ENCODE data around the gene SUGP2. TPM values are rescaled to one million over a fixed set of nuclear protein-coding genes. Genes with fewer than 3 reads are reported as not detected.

The SUGP2 gene
- polyA plus RNA-seq, 1 donor from 2014 or later = 204 TPM

DNA sequence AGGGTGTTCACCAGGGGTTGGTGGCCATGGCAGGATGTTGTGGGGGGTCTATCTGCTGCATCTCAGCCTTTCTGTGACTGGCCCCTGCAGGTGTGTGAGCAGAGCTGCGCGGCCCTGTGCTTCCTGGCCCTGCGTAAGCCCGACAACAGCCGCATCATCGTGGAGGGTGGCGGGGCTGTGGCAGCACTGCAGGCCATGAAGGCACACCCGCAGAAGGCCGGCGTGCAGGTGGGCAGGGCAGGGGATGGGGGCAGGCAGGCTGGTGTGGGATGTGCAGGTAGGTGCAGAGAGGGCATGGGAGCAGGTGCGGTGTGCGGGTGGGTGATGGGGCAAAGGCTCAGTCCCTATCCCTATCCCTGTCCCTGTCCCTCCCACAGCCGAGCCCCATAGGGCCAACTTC lies 22.4 kb upstream of the SUGP2 start:
- Histone ChIP-seq H3K4me3 (ENCODE audit: low read length) (no peak overlapping the region), H4K20me1 (ENCODE audit: insufficient read depth) (no peaks in the 10 kb centered on the region), H3F3A (ENCODE audit: insufficient read depth, low read length, poor library complexity, severe bottlenecking) (no peaks in the 10 kb centered on the region), H3K27me3 (ENCODE audit: insufficient read depth, low read depth, low read length) (no peaks in the 10 kb centered on the region), H3K79me2 (replicated peaks; ENCODE audit: insufficient read depth, low read length) (no peaks in the 10 kb centered on the region), H3K36me3 (ENCODE audit: insufficient read depth, low read length) (no peaks in the 10 kb centered on the region), H3K4me2 (ENCODE audit: low read length) (no peak overlapping the region), H3K9ac (ENCODE audit: low read length) (no peak overlapping the region), H2AFZ (ENCODE audit: low read depth, low read length) (no peak overlapping the region), H3K9me2 (ENCODE audit: insufficient read depth, low read length) (no peaks in the 10 kb centered on the region), H3K27ac (ENCODE audit: low read length) (no peak overlapping the region), H3K9me3 (ENCODE audit: low read length) (no peaks in the 10 kb centered on the region)
- no peak for TF ChIP-seq POLR2AphosphoS5 (IDR thresholded peaks at IDR 0.05)
- no peak for TF ChIP-seq EP300 (conservative IDR thresholded peaks at IDR 0.05; ENCODE audit: poor library complexity, severe bottlenecking)
- TF ChIP-seq SMC3 (conservative IDR thresholded peaks at IDR 0.05; ENCODE audit: poor library complexity) = no peak
- TF ChIP-seq, protein P1, sequence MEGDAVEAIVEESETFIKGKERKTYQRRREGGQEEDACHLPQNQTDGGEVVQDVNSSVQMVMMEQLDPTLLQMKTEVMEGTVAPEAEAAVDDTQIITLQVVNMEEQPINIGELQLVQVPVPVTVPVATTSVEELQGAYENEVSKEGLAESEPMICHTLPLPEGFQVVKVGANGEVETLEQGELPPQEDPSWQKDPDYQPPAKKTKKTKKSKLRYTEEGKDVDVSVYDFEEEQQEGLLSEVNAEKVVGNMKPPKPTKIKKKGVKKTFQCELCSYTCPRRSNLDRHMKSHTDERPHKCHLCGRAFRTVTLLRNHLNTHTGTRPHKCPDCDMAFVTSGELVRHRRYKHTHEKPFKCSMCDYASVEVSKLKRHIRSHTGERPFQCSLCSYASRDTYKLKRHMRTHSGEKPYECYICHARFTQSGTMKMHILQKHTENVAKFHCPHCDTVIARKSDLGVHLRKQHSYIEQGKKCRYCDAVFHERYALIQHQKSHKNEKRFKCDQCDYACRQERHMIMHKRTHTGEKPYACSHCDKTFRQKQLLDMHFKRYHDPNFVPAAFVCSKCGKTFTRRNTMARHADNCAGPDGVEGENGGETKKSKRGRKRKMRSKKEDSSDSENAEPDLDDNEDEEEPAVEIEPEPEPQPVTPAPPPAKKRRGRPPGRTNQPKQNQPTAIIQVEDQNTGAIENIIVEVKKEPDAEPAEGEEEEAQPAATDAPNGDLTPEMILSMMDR (IDR thresholded peaks at IDR 0.05; ENCODE audit: poor library complexity, severe bottlenecking) = no peak
- no peak for TF ChIP-seq RAD21 (conservative IDR thresholded peaks at IDR 0.05)
- no peak for TF ChIP-seq EZH2 (IDR thresholded peaks at IDR 0.05; ENCODE audit: borderline replicate concordance, insufficient read depth, low read length, poor library complexity, severe bottlenecking)
- TF ChIP-seq TAF1 (IDR thresholded peaks at IDR 0.05; ENCODE audit: low read depth) = no peak
- TF ChIP-seq, protein P2, sequence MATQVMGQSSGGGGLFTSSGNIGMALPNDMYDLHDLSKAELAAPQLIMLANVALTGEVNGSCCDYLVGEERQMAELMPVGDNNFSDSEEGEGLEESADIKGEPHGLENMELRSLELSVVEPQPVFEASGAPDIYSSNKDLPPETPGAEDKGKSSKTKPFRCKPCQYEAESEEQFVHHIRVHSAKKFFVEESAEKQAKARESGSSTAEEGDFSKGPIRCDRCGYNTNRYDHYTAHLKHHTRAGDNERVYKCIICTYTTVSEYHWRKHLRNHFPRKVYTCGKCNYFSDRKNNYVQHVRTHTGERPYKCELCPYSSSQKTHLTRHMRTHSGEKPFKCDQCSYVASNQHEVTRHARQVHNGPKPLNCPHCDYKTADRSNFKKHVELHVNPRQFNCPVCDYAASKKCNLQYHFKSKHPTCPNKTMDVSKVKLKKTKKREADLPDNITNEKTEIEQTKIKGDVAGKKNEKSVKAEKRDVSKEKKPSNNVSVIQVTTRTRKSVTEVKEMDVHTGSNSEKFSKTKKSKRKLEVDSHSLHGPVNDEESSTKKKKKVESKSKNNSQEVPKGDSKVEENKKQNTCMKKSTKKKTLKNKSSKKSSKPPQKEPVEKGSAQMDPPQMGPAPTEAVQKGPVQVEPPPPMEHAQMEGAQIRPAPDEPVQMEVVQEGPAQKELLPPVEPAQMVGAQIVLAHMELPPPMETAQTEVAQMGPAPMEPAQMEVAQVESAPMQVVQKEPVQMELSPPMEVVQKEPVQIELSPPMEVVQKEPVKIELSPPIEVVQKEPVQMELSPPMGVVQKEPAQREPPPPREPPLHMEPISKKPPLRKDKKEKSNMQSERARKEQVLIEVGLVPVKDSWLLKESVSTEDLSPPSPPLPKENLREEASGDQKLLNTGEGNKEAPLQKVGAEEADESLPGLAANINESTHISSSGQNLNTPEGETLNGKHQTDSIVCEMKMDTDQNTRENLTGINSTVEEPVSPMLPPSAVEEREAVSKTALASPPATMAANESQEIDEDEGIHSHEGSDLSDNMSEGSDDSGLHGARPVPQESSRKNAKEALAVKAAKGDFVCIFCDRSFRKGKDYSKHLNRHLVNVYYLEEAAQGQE (IDR thresholded peaks at IDR 0.05; ENCODE audit: borderline replicate concordance) = no peak
- TF ChIP-seq MXI1 (conservative IDR thresholded peaks at IDR 0.05; ENCODE audit: poor library complexity, severe bottlenecking) = no peak

DNA sequence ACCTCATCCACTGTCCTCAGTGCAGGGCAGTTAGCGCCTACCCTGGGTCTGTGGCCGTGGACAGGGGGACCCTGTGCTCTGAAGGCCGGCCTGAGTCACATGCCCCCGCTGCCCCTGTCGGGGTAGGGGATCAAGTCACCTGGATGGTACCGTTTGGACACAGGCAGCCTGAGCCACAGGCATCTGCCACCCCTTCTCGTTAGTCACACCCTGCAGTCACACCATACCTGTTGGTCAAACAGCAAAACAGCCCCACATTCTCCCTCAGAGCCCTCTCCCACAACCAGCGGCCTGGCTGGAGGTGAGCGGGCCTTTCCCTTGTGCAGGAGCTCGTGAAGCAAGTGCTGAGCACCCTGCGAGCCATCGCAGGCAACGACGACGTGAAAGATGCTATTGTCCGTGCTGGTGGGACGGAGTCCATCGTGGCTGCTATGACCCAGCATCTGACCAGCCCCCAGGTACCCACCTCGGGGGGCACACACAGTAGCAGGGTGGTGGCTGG lies 21.7 kb upstream of the SUGP2 start:
- H3K4me3 ChIP-seq (ENCODE audit: low read length) = no peak overlapping the region
- H3F3A ChIP-seq (ENCODE audit: insufficient read depth, low read length, poor library complexity, severe bottlenecking) = no peaks in the 10 kb centered on the region
- no peaks in the 10 kb centered on the region for H3K79me2 ChIP-seq (replicated peaks; ENCODE audit: insufficient read depth, low read length)
- no peaks in the 10 kb centered on the region for H3K27me3 ChIP-seq (ENCODE audit: insufficient read depth, low read depth, low read length)
- no peaks in the 10 kb centered on the region for H3K36me3 ChIP-seq (ENCODE audit: insufficient read depth, low read length)
- TF ChIP-seq EP300 (conservative IDR thresholded peaks at IDR 0.05; ENCODE audit: poor library complexity, severe bottlenecking) = no peak
- TF ChIP-seq MXI1 (conservative IDR thresholded peaks at IDR 0.05; ENCODE audit: poor library complexity, severe bottlenecking) = no peak
- no peak for TF ChIP-seq POLR2AphosphoS5 (IDR thresholded peaks at IDR 0.05)
- no peak for TF ChIP-seq TAF1 (IDR thresholded peaks at IDR 0.05; ENCODE audit: low read depth)
- TF ChIP-seq RAD21 (conservative IDR thresholded peaks at IDR 0.05) = no peak
- TF ChIP-seq SMC3 (conservative IDR thresholded peaks at IDR 0.05; ENCODE audit: poor library complexity) = no peak
- TF ChIP-seq, protein P2 (IDR thresholded peaks at IDR 0.05; ENCODE audit: borderline replicate concordance) = no peak
- no peak for TF ChIP-seq EZH2 (IDR thresholded peaks at IDR 0.05; ENCODE audit: borderline replicate concordance, insufficient read depth, low read length, poor library complexity, severe bottlenecking)
- TF ChIP-seq, protein P1 (IDR thresholded peaks at IDR 0.05; ENCODE audit: poor library complexity, severe bottlenecking) = no peak
- H3K27ac ChIP-seq (ENCODE audit: low read length) = no peak overlapping the region
- H3K4me2 ChIP-seq (ENCODE audit: low read length) = no peak overlapping the region
- H3K9me3 ChIP-seq (ENCODE audit: low read length) = no peaks in the 10 kb centered on the region
- H2AFZ ChIP-seq (ENCODE audit: low read depth, low read length) = no peak overlapping the region
- no peak overlapping the region for H3K9ac ChIP-seq (ENCODE audit: low read length)
- H3K9me2 ChIP-seq (ENCODE audit: insufficient read depth, low read length) = no peaks in the 10 kb centered on the region
- no peaks in the 10 kb centered on the region for H4K20me1 ChIP-seq (ENCODE audit: insufficient read depth)

All from neural cell (in vitro differentiated cells).